ENCODE results near the gene KIF25. TPM values are rescaled to one million over a fixed set of nuclear protein-coding genes. Genes with fewer than 3 reads are reported as not detected.

Gene KIF25
- total RNA-seq, 2 donors from 2014 or later = 0.21 TPM; not detected in 1

GRCh38 chr6:167979436-167980139 lies 17.9 kb upstream of the KIF25 start:
- Histone ChIP-seq H3K27me3 (no peaks in the 10 kb centered on the region), H3K27ac (no peak overlapping the region), H3K36me3 (no peaks in the 10 kb centered on the region), H3K9me3 (no peaks in the 10 kb centered on the region), H3K9ac (ENCODE audit: low read depth in 2 of 2, low read length in 2 of 2) (no peak overlapping the region), H3K4me1 (no peaks in the 10 kb centered on the region), H3K4me3 (no peak overlapping the region)
- no peak for DNase-seq
- intact Hi-C loops (cut with DNase I) = no loop called here
- no peak for TF ChIP-seq CTCF (IDR thresholded peaks at IDR 0.05)

- Histone ChIP-seq H3K4me3 (no peak overlapping the region), H3K4me1 (no peaks in the 10 kb centered on the region), H3K9me3 (no peaks in the 10 kb centered on the region), H3K9ac (ENCODE audit: low read depth in 2 of 2, low read length in 2 of 2) (no peak overlapping the region), H3K36me3 (no peaks in the 10 kb centered on the region), H3K27me3 (no peaks in the 10 kb centered on the region), H3K27ac (no peak overlapping the region)
- TF ChIP-seq CTCF (IDR thresholded peaks at IDR 0.05) = no peak
- intact Hi-C loops (cut with DNase I) = no loop called here
- no peak for DNase-seq
Measured at GRCh38 chr6:167980911-167981580, 16.4 kb upstream of the KIF25 start.

DNA sequence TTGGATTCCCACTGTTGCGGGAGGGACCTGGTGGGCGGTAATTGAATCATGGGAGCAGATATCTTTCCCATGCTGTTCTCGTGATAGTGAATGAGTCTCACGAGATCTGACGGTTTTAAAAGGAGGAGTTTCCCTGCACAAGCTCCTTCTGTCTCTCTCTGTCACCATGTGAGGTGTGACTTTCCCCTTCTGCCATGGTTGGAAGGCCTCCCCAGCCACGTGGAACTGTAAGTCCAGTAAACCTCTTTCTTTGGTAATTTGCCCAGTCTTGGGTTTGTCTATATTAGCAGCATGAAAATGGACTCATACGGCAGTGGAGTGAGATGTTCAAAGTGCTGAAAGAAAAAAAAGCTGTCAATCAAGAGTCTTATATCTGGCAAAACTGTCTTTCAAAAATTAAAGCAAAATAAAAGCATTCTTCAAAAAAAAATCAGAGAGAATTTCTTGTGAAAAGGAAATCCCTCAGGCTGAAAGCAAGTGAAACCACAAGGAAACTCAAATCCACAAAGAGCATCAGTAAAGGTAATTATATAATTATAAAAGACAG lies 15.5 kb upstream of the KIF25 start:
- no peak for TF ChIP-seq CTCF (IDR thresholded peaks at IDR 0.05)
- H3K36me3 ChIP-seq = no peaks in the 10 kb centered on the region

GRCh38 chr6:167984144-167984719 lies 13.2 kb upstream of the KIF25 start:
- H3K4me1 ChIP-seq = no peaks in the 10 kb centered on the region
- no peak for TF ChIP-seq CTCF (IDR thresholded peaks at IDR 0.05)
- H3K9ac ChIP-seq (ENCODE audit: low read depth in 2 of 2, low read length in 2 of 2) = no peak overlapping the region
- DNase-seq = no peak
- H3K27ac ChIP-seq = no peak overlapping the region
- no peaks in the 10 kb centered on the region for H3K36me3 ChIP-seq
- no peak overlapping the region for H3K4me3 ChIP-seq
- H3K27me3 ChIP-seq = no peaks in the 10 kb centered on the region
- intact Hi-C loops (cut with DNase I) = no loop called here
- no peaks in the 10 kb centered on the region for H3K9me3 ChIP-seq

More for the DNA sequence above, 15.5 kb upstream of the KIF25 start:
- Histone ChIP-seq H3K9me3 (no peaks in the 10 kb centered on the region), H3K4me3 (no peak overlapping the region), H3K9ac (ENCODE audit: low read depth in 2 of 2, low read length in 2 of 2) (no peak overlapping the region), H3K27ac (no peak overlapping the region), H3K27me3 (no peaks in the 10 kb centered on the region), H3K4me1 (no peaks in the 10 kb centered on the region)
- no peak for DNase-seq
- intact Hi-C loops (cut with DNase I) = no loop called here

DNA sequence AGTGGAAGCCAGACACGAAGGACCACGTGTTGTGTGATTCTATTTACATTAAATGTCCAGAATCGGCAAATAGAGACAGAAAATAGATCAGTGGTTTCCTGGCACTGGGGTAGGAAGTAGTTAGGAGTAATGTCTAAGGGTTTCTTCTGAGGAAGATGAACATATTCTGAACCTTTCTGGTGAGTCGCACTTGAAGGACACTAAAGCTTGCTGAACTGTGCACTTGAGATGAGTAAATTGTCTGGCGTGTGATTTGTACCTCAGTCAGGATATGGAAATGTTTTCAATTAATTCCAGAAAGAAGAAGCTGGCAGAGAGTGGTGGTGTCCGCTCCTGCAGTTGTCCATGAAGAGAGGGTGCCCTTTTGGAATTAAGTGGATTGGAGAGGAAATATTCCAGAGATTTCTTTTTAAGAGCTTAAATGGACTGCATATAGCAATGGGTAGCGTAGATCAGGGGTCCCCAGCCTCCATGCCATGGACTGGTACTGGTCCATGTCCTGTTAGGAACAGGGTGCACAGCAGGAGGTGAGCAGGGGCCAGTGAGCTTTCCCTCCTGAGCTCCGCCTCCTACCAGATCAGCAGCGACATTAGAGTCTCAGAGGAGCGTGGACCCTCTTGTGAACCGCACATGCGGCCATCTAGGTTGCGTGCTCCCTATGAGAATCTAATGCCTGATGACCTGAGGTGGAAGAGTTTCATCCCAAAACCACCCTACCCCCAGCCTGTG lies 12.4 kb upstream of the KIF25 start:
- no peak overlapping the region for H3K9ac ChIP-seq (ENCODE audit: low read depth in 2 of 2, low read length in 2 of 2)
- no peak overlapping the region for H3K27ac ChIP-seq
- no peak for TF ChIP-seq CTCF (IDR thresholded peaks at IDR 0.05)
- intact Hi-C loops (cut with DNase I) = no loop called here
- H3K9me3 ChIP-seq = no peaks in the 10 kb centered on the region
- no peak overlapping the region for H3K4me3 ChIP-seq
- no peaks in the 10 kb centered on the region for H3K4me1 ChIP-seq
- no peaks in the 10 kb centered on the region for H3K36me3 ChIP-seq
- no peaks in the 10 kb centered on the region for H3K27me3 ChIP-seq
- no peak for DNase-seq

Measured in colonic mucosa (tissue), 4 donors.